DND-41 (cell line): ENCODE data around the gene TTBK1.

Experiments used
- ATAC-seq: fragments of 200-7000 bp; cut with Tn5 transposase; 3 replicates; pipeline ENCODE4 v1.9.1; 2021; ENCODE audit warnings: low read depth; ENCODE audit not compliant: insufficient read depth
- DNase-seq: peaks from one replicate; pipeline ENCODE4 v3.0.0-alpha.2; 2020
- H2AFZ ChIP-seq: 2 replicates; pipeline ENCODE4 v1.6.0; 2012; ENCODE audit warnings: low read depth, low read length
- H3K27ac ChIP-seq: 2 replicates; pipeline ENCODE4 v1.5.1; 2012; ENCODE audit warnings: low read length, inconsistent platforms
- H3K27me3 ChIP-seq: fragments of 200-600 bp; sonication (generic); 2 replicates; pipeline ENCODE4 v1.6.0; 2012; ENCODE audit warnings: low read length, mild to moderate bottlenecking, inconsistent platforms; ENCODE audit not compliant: insufficient read depth, poor library complexity
- H3K36me3 ChIP-seq: 2 replicates; pipeline ENCODE4 v1.5.1; 2012; ENCODE audit warnings: low read length, inconsistent platforms; ENCODE audit not compliant: insufficient read depth
- H3K4me1 ChIP-seq: 2 replicates; pipeline ENCODE4 v1.5.1; 2012; ENCODE audit warnings: mild to moderate bottlenecking, low read length; ENCODE audit not compliant: insufficient read depth
- H3K4me2 ChIP-seq: 2 replicates; pipeline ENCODE4 v1.6.0; 2012; ENCODE audit warnings: mild to moderate bottlenecking, moderate library complexity, low read length, inconsistent platforms; ENCODE audit not compliant: insufficient read depth
- H3K4me3 ChIP-seq, 2 experiments: fragments of 200-600 bp in 1 of 2; shearing (Covaris generic) in 1 of 2; 2 replicates each; pipeline ENCODE4 v1.5.1; 2012 to 2016; ENCODE audit warnings: inconsistent platforms in 2 of 2, low read length in 2 of 2, mild to moderate bottlenecking in 2 of 2, low read depth in 1 of 2, moderate library complexity in 1 of 2
- H3K79me2 ChIP-seq: 2 replicates; pipeline ENCODE4 v1.6.0; 2012; ENCODE audit warnings: low read length, inconsistent platforms; ENCODE audit not compliant: insufficient read depth
- H3K9ac ChIP-seq: 2 replicates; pipeline ENCODE4 v1.6.0; 2012; ENCODE audit warnings: low read depth, mild to moderate bottlenecking, inconsistent platforms, low read length, moderate library complexity
- H3K9me3 ChIP-seq: 2 replicates; pipeline ENCODE4 v1.5.1; 2012; ENCODE audit warnings: low read length, moderate library complexity, mild to moderate bottlenecking, inconsistent platforms; ENCODE audit not compliant: insufficient read depth, severe bottlenecking
- H4K20me1 ChIP-seq: 2 replicates; pipeline ENCODE4 v1.6.0; 2012; ENCODE audit warnings: low read length; ENCODE audit not compliant: insufficient read depth
- CTCF ChIP-seq: IDR thresholded peaks from 2 replicates; pipeline ENCODE4 v1.5.1; 2012; ENCODE audit warnings: borderline replicate concordance, low read length, moderate library complexity, mild to moderate bottlenecking; ENCODE audit not compliant: poor library complexity, severe bottlenecking; ENCODE audit errors: extremely low read depth
- EZH2 ChIP-seq: IDR thresholded peaks from 3 replicates; pipeline ENCODE4 v1.6.1; 2012; ENCODE audit warnings: borderline replicate concordance, low read depth, mild to moderate bottlenecking, moderate library complexity, low read length, inconsistent platforms; ENCODE audit not compliant: severe bottlenecking

Gene TTBK1

GRCh38 chr6:43328528-43328927 is 85.2 kb downstream of the TTBK1 start:
- no peak overlapping the region for H3K4me2 ChIP-seq
- no peaks in the 10 kb centered on the region for H3K27me3 ChIP-seq

GRCh38 chr6:43331470-43331869 is 88.2 kb downstream of the TTBK1 start:
- H3K4me1 ChIP-seq = no peaks in the 10 kb centered on the region
- no peak for TF ChIP-seq CTCF
- TF ChIP-seq EZH2 = no peak
- H3K4me2 ChIP-seq = no peak overlapping the region
- H3K9me3 ChIP-seq = no peaks in the 10 kb centered on the region
- no peaks in the 10 kb centered on the region for H3K79me2 ChIP-seq
- H3K27ac ChIP-seq = no peak overlapping the region
- no peaks in the 10 kb centered on the region for H4K20me1 ChIP-seq
- H3K27me3 ChIP-seq = no peaks in the 10 kb centered on the region
- DNase-seq (no peak), ATAC-seq (no peak)
- H3K9ac ChIP-seq = no peak overlapping the region
- no peaks in the 10 kb centered on the region; the same call in 1 of the 2 replicates for H3K36me3 ChIP-seq
- H3K4me3 ChIP-seq = no peak overlapping the region
- no peak overlapping the region for H2AFZ ChIP-seq

More at GRCh38 chr6:43328528-43328927, 85.2 kb downstream of the TTBK1 start:
- Histone ChIP-seq H3K27ac (no peak overlapping the region), H3K79me2 (no peaks in the 10 kb centered on the region), H4K20me1 (no peaks in the 10 kb centered on the region), H3K9ac (no peak overlapping the region), H3K4me1 (no peaks in the 10 kb centered on the region), H2AFZ (no peak overlapping the region), H3K4me3 (no peak overlapping the region), H3K36me3 (no peaks in the 10 kb centered on the region), H3K9me3 (no peaks in the 10 kb centered on the region)
- no peak for TF ChIP-seq CTCF
- TF ChIP-seq EZH2 = no peak
- ATAC-seq (no peak), DNase-seq (no peak)

- Histone ChIP-seq H3K79me2 (no peaks in the 10 kb centered on the region), H2AFZ (no peak overlapping the region), H3K4me3 (no peak overlapping the region), H4K20me1 (no peaks in the 10 kb centered on the region), H3K4me2 (no peak overlapping the region), H3K4me1 (no peaks in the 10 kb centered on the region), H3K9ac (no peak overlapping the region), H3K36me3 (peaks cover under 1% of the 10 kb centered on the region; the same call in 1 of the 2 replicates), H3K27ac (no peak overlapping the region), H3K9me3 (no peaks in the 10 kb centered on the region), H3K27me3 (no peaks in the 10 kb centered on the region)
- no peak for TF ChIP-seq EZH2
- no peak for TF ChIP-seq CTCF
- ATAC-seq = no peak
- no peak for DNase-seq
These were observed 88.6 kb downstream of the TTBK1 start for GRCh38 chr6:43331891-43332290.

- H3K79me2 ChIP-seq = no peaks in the 10 kb centered on the region
- no peak overlapping the region for H3K27ac ChIP-seq
- no peak overlapping the region for H3K4me3 ChIP-seq
- no peaks in the 10 kb centered on the region for H3K9me3 ChIP-seq
- TF ChIP-seq EZH2 = no peak
- TF ChIP-seq CTCF = peak; percentile 65
- no peaks in the 10 kb centered on the region for H3K4me1 ChIP-seq
- no peaks in the 10 kb centered on the region for H3K27me3 ChIP-seq
- H3K4me2 ChIP-seq = no peak overlapping the region
- no peak overlapping the region for H2AFZ ChIP-seq
- H3K36me3 ChIP-seq = peaks cover 25% of the 10 kb centered on the region
- DNase-seq = no peak
- ATAC-seq = peak; percentile 67; the same call in 2 of the 3 replicates
- H4K20me1 ChIP-seq = no peaks in the 10 kb centered on the region
- no peak overlapping the region for H3K9ac ChIP-seq
These were observed 91.3 kb downstream of the TTBK1 start for GRCh38 chr6:43334466-43335095.
